GM12891 (cell line): ENCODE measurements around the gene CCL16.

Experiments used
- PAX5 ChIP-seq: IDR thresholded peaks from 2 replicates; pipeline ENCODE4 v1.6.1; 2011; ENCODE audit warnings: low read length, moderate library complexity, mild to moderate bottlenecking; ENCODE audit not compliant: insufficient read depth, severe bottlenecking
- POLR2A ChIP-seq: IDR thresholded peaks from 2 replicates; pipeline ENCODE4 v1.6.1; 2011; ENCODE audit warnings: low read depth, low read length, control low read depth
- POLR2AphosphoS5 ChIP-seq: IDR thresholded peaks from 2 replicates; pipeline ENCODE4 v1.6.1; 2011; ENCODE audit warnings: low read depth, low read length, control low read depth
- POU2F2 ChIP-seq: IDR thresholded peaks from 2 replicates; pipeline ENCODE4 v1.6.1; 2011; ENCODE audit warnings: low read depth, mild to moderate bottlenecking, control low read depth, low read length, moderate library complexity
- SPI1 ChIP-seq: IDR thresholded peaks from 2 replicates; pipeline ENCODE4 v1.6.1; 2011; ENCODE audit warnings: low read depth, low read length, control low read depth
- TAF1 ChIP-seq: IDR thresholded peaks from 2 replicates; pipeline ENCODE4 v1.6.1; 2011; ENCODE audit warnings: low read depth, low read length, control low read depth

GRCh38 chr17:35977509-35977908 is 3.8 kb downstream of the CCL16 start:
- no peak for TF ChIP-seq TAF1
- no peak for TF ChIP-seq POLR2A
- no peak for TF ChIP-seq POLR2AphosphoS5
- peak; percentile 23; the same call in 1 of the 2 replicates for TF ChIP-seq POU2F2
- no peak for TF ChIP-seq PAX5
- peak; percentile 94 for TF ChIP-seq SPI1
